ENCODE measurements around the gene TPD52L2.
A peak's percentile ranks its signal among the peaks of the same experiment; 100 is the strongest.

TPD52L2 gene

GRCh38 chr20:63890201-63890576 lies 25.1 kb downstream of the TPD52L2 start:
- H3K23ac ChIP-seq (ENCODE audit: low read length in 2 of 2), result no peak overlapping the region
- no peaks in the 10 kb centered on the region for H3K27me3 ChIP-seq (ENCODE audit: control insufficient read depth in 1 of 2, insufficient read depth in 1 of 2, low read length in 2 of 2)
- peaks cover 35% of the 10 kb centered on the region for H3K79me1 ChIP-seq (replicated peaks; ENCODE audit: low read length, poor library complexity, severe bottlenecking)
- H4K91ac ChIP-seq (ENCODE audit: low read length), result no peak overlapping the region
- H2BK15ac ChIP-seq (ENCODE audit: low read depth, poor library complexity, severe bottlenecking), result no peak overlapping the region
- no peak overlapping the region for H2BK12ac ChIP-seq (ENCODE audit: low read length in 2 of 2)
- H2AK5ac ChIP-seq (ENCODE audit: low read length, severe bottlenecking), result no peak overlapping the region
- no peak overlapping the region for H3K4me2 ChIP-seq (ENCODE audit: low read length, poor library complexity, severe bottlenecking)
- no peak overlapping the region for H2AFZ ChIP-seq (ENCODE audit: low read depth, low read length)
- H3K4me1 ChIP-seq (ENCODE audit: control insufficient read depth, insufficient read depth, low read depth, low read length), result peaks cover 10% of the 10 kb centered on the region
- WGBS, result 95% methylated on average over 7 of the region's 7 CpGs
- H2BK5ac ChIP-seq (ENCODE audit: low read depth, low read length, poor library complexity, severe bottlenecking), result no peak overlapping the region
- no peak for DNase-seq
- H3K27ac ChIP-seq (ENCODE audit: low read length, poor library complexity, severe bottlenecking), result no peak overlapping the region
- peak overlapping the region; percentile 14 for H3K9ac ChIP-seq (ENCODE audit: low read length)
- H3K4ac ChIP-seq (ENCODE audit: low read depth in 1 of 2, low read length in 2 of 2), result no peak overlapping the region
- H3K18ac ChIP-seq (ENCODE audit: low read depth in 1 of 2, low read length in 2 of 2), result no peak overlapping the region
- no peaks in the 10 kb centered on the region for H3K9me3 ChIP-seq (ENCODE audit: control insufficient read depth, low read length)
- peaks cover 67 to 69% of the 10 kb centered on the region in 2 experiments for H3K36me3 ChIP-seq (ENCODE audit: control insufficient read depth in 1 of 2, insufficient read depth in 2 of 2, low read depth in 1 of 2, low read length in 2 of 2)
- H3K14ac ChIP-seq (ENCODE audit: low read length in 2 of 2), result no peak overlapping the region
- H3K4me3 ChIP-seq (ENCODE audit: insufficient read depth in 1 of 2, low read depth in 1 of 2, low read length in 2 of 2), result no peak overlapping the region
- H4K8ac ChIP-seq (ENCODE audit: low read length), result no peak overlapping the region
- no peak overlapping the region for H2BK120ac ChIP-seq (ENCODE audit: low read depth, low read length)

- H3K18ac ChIP-seq (ENCODE audit: low read depth in 1 of 2, low read length in 2 of 2), result no peak overlapping the region
- DNase-seq, result no peak
- no peak overlapping the region for H3K4me3 ChIP-seq (ENCODE audit: insufficient read depth in 1 of 2, low read depth in 1 of 2, low read length in 2 of 2)
- H3K79me1 ChIP-seq (replicated peaks; ENCODE audit: low read length, poor library complexity, severe bottlenecking), result peaks cover 33% of the 10 kb centered on the region
- WGBS, result 88% methylated on average over 6 of the region's 7 CpGs
- peak overlapping the region; percentile 14 for H3K9ac ChIP-seq (ENCODE audit: low read length)
- no peaks in the 10 kb centered on the region for H3K9me3 ChIP-seq (ENCODE audit: control insufficient read depth, low read length)
- H3K4me2 ChIP-seq (ENCODE audit: low read length, poor library complexity, severe bottlenecking), result no peak overlapping the region
- H2BK12ac ChIP-seq (ENCODE audit: low read length in 2 of 2), result no peak overlapping the region
- H2BK5ac ChIP-seq (ENCODE audit: low read depth, low read length, poor library complexity, severe bottlenecking), result no peak overlapping the region
- no peak overlapping the region for H3K23ac ChIP-seq (ENCODE audit: low read length in 2 of 2)
- H4K8ac ChIP-seq (ENCODE audit: low read length), result no peak overlapping the region
- H2BK15ac ChIP-seq (ENCODE audit: low read depth, poor library complexity, severe bottlenecking), result no peak overlapping the region
- H3K4me1 ChIP-seq (ENCODE audit: control insufficient read depth, insufficient read depth, low read depth, low read length), result peaks cover 10% of the 10 kb centered on the region
- H3K36me3 ChIP-seq (ENCODE audit: control insufficient read depth in 1 of 2, insufficient read depth in 2 of 2, low read depth in 1 of 2, low read length in 2 of 2), result peaks cover 63 to 65% of the 10 kb centered on the region in 2 experiments
- no peak overlapping the region for H2BK120ac ChIP-seq (ENCODE audit: low read depth, low read length)
- no peak overlapping the region for H2AK5ac ChIP-seq (ENCODE audit: low read length, severe bottlenecking)
- H4K91ac ChIP-seq (ENCODE audit: low read length), result no peak overlapping the region
- no peaks in the 10 kb centered on the region for H3K27me3 ChIP-seq (ENCODE audit: control insufficient read depth in 1 of 2, insufficient read depth in 1 of 2, low read length in 2 of 2)
- H3K27ac ChIP-seq (ENCODE audit: low read length, poor library complexity, severe bottlenecking), result no peak overlapping the region
- H3K4ac ChIP-seq (ENCODE audit: low read depth in 1 of 2, low read length in 2 of 2), result no peak overlapping the region
- no peak overlapping the region for H2AFZ ChIP-seq (ENCODE audit: low read depth, low read length)
- H3K14ac ChIP-seq (ENCODE audit: low read length in 2 of 2), result no peak overlapping the region
These were observed 25.5 kb downstream of the TPD52L2 start for GRCh38 chr20:63890616-63891015.

- Histone ChIP-seq H3K23ac (ENCODE audit: low read length in 2 of 2) (no peak overlapping the region), H2BK120ac (ENCODE audit: low read depth, low read length) (no peak overlapping the region), H2BK5ac (ENCODE audit: low read depth, low read length, poor library complexity, severe bottlenecking) (no peak overlapping the region), H2BK15ac (ENCODE audit: low read depth, poor library complexity, severe bottlenecking) (no peak overlapping the region), H3K4ac (ENCODE audit: low read depth in 1 of 2, low read length in 2 of 2) (no peak overlapping the region), H3K79me1 (replicated peaks; ENCODE audit: low read length, poor library complexity, severe bottlenecking) (peaks cover 31% of the 10 kb centered on the region), H3K27ac (ENCODE audit: low read length, poor library complexity, severe bottlenecking) (no peak overlapping the region), H4K91ac (ENCODE audit: low read length) (no peak overlapping the region), H3K27me3 (ENCODE audit: control insufficient read depth in 1 of 2, insufficient read depth in 1 of 2, low read length in 2 of 2) (no peaks in the 10 kb centered on the region), H2BK12ac (ENCODE audit: low read length in 2 of 2) (no peak overlapping the region), H3K14ac (ENCODE audit: low read length in 2 of 2) (no peak overlapping the region), H3K36me3 (ENCODE audit: control insufficient read depth in 1 of 2, insufficient read depth in 2 of 2, low read depth in 1 of 2, low read length in 2 of 2) (peaks cover 57 to 59% of the 10 kb centered on the region in 2 experiments), H4K8ac (ENCODE audit: low read length) (no peak overlapping the region), H3K4me2 (ENCODE audit: low read length, poor library complexity, severe bottlenecking) (no peak overlapping the region), H3K9ac (ENCODE audit: low read length) (no peak overlapping the region), H2AFZ (ENCODE audit: low read depth, low read length) (no peak overlapping the region), H3K9me3 (ENCODE audit: control insufficient read depth, low read length) (no peaks in the 10 kb centered on the region), H3K4me3 (ENCODE audit: insufficient read depth in 1 of 2, low read depth in 1 of 2, low read length in 2 of 2) (no peak overlapping the region), H2AK5ac (ENCODE audit: low read length, severe bottlenecking) (no peak overlapping the region), H3K4me1 (ENCODE audit: control insufficient read depth, insufficient read depth, low read depth, low read length) (peaks cover 12% of the 10 kb centered on the region), H3K18ac (ENCODE audit: low read depth in 1 of 2, low read length in 2 of 2) (no peak overlapping the region)
- 96% methylated on average over 29 of the region's 29 CpGs for WGBS
- DNase-seq, result no peak
These were observed 26.3 kb downstream of the TPD52L2 start for GRCh38 chr20:63891061-63892002.

GRCh38 chr20:63892402-63892801 lies 27.3 kb downstream of the TPD52L2 start:
- no peak overlapping the region for H3K23ac ChIP-seq (ENCODE audit: low read length in 2 of 2)
- H2BK15ac ChIP-seq (ENCODE audit: low read depth, poor library complexity, severe bottlenecking), result no peak overlapping the region
- no peak overlapping the region for H3K9ac ChIP-seq (ENCODE audit: low read length)
- no peaks in the 10 kb centered on the region for H3K9me3 ChIP-seq (ENCODE audit: control insufficient read depth, low read length)
- no peak overlapping the region for H2BK5ac ChIP-seq (ENCODE audit: low read depth, low read length, poor library complexity, severe bottlenecking)
- no peak overlapping the region for H3K14ac ChIP-seq (ENCODE audit: low read length in 2 of 2)
- H3K18ac ChIP-seq (ENCODE audit: low read depth in 1 of 2, low read length in 2 of 2), result no peak overlapping the region
- H3K4me3 ChIP-seq (ENCODE audit: insufficient read depth in 1 of 2, low read depth in 1 of 2, low read length in 2 of 2), result no peak overlapping the region
- H3K4me2 ChIP-seq (ENCODE audit: low read length, poor library complexity, severe bottlenecking), result no peak overlapping the region
- 97% methylated on average over 7 of the region's 7 CpGs for WGBS
- peaks cover 24% of the 10 kb centered on the region for H3K79me1 ChIP-seq (replicated peaks; ENCODE audit: low read length, poor library complexity, severe bottlenecking)
- H2AFZ ChIP-seq (ENCODE audit: low read depth, low read length), result no peak overlapping the region
- H2AK5ac ChIP-seq (ENCODE audit: low read length, severe bottlenecking), result no peak overlapping the region
- peaks cover 49 to 52% of the 10 kb centered on the region in 2 experiments for H3K36me3 ChIP-seq (ENCODE audit: control insufficient read depth in 1 of 2, insufficient read depth in 2 of 2, low read depth in 1 of 2, low read length in 2 of 2)
- DNase-seq, result no peak
- peaks cover 20% of the 10 kb centered on the region for H3K4me1 ChIP-seq (ENCODE audit: control insufficient read depth, insufficient read depth, low read depth, low read length)
- no peaks in the 10 kb centered on the region for H3K27me3 ChIP-seq (ENCODE audit: control insufficient read depth in 1 of 2, insufficient read depth in 1 of 2, low read length in 2 of 2)
- H2BK120ac ChIP-seq (ENCODE audit: low read depth, low read length), result no peak overlapping the region
- no peak overlapping the region for H4K8ac ChIP-seq (ENCODE audit: low read length)
- no peak overlapping the region for H4K91ac ChIP-seq (ENCODE audit: low read length)
- no peak overlapping the region for H2BK12ac ChIP-seq (ENCODE audit: low read length in 2 of 2)
- no peak overlapping the region for H3K27ac ChIP-seq (ENCODE audit: low read length, poor library complexity, severe bottlenecking)
- no peak overlapping the region for H3K4ac ChIP-seq (ENCODE audit: low read depth in 1 of 2, low read length in 2 of 2)

Data from mesenchymal stem cell (in vitro differentiated cells and primary cell).